Muscle of leg (tissue), 11 donors: ENCODE data around the gene HESX1. TPM values are rescaled to one million over a fixed set of nuclear protein-coding genes. Genes with fewer than 3 reads are reported as not detected.

Source experiments
- DNase-seq: peaks from one replicate; pipeline ENCODE4 v3.0.0; 2013
- H3K27ac ChIP-seq: one replicate; pipeline ENCODE4 v1.5.1; 2013; ENCODE audit warnings: mild to moderate bottlenecking, low read length, control low read depth
- H3K27me3 ChIP-seq: one replicate; pipeline ENCODE4 v1.6.1; 2013; ENCODE audit warnings: low read length; ENCODE audit not compliant: control insufficient read depth, insufficient read depth
- H3K36me3 ChIP-seq: one replicate; pipeline ENCODE4 v1.6.1; 2013; ENCODE audit warnings: low read length; ENCODE audit not compliant: control insufficient read depth, insufficient read depth
- H3K4me1 ChIP-seq: one replicate; pipeline ENCODE4 v1.6.1; 2013; ENCODE audit warnings: low read length; ENCODE audit not compliant: control insufficient read depth, insufficient read depth
- H3K4me3 ChIP-seq: one replicate; pipeline ENCODE4 v1.5.1; 2013; ENCODE audit warnings: low read length, control low read depth
- H3K9me3 ChIP-seq: replicated peaks from 2 replicates; pipeline ENCODE4 v1.6.1; 2013; ENCODE audit warnings: low read depth, low read length; ENCODE audit not compliant: control insufficient read depth
- WGBS: methylation state at CpG from one replicate; pipeline ENCODE4 v1.1.5; 2013; ENCODE audit warnings: missing lambda C conversion rate; ENCODE audit not compliant: insufficient coverage; 5-methylcytosine and 5-hydroxymethylcytosine counted together
- polyA plus RNA-seq, 8 donors: library from polyadenylated mRNA; unstranded; fragments of 120-200 nt; gene quantifications; one replicate each; pipeline versions ENCODE4 v1.2.1 to v1.2.3, GENCODE V29; 2013; ENCODE audit warnings: inconsistent platforms in 1 of 8, low replicate concordance in 1 of 8; ENCODE audit not compliant: insufficient read length in 8 of 8, insufficient read depth in 1 of 8
- total RNA-seq: library from RNA; stranded (reverse); fragments of 120-200 nt; gene quantifications from one replicate; pipeline ENCODE4 v1.2.4, GENCODE V29; 2013

The HESX1 gene
- total and polyA plus RNA-seq, 9 donors: 0.84 to 2.4 (median 1.4) TPM

- no peaks in the 10 kb centered on the region for H3K9me3 ChIP-seq
- no peak overlapping the region for H3K4me3 ChIP-seq
- H3K27ac ChIP-seq: peak overlapping the region; percentile 86
- H3K4me1 ChIP-seq: peaks cover 72% of the 10 kb centered on the region
- WGBS: 39% methylated on average over 7 of the region's 8 CpGs
- peaks cover 2% of the 10 kb centered on the region for H3K36me3 ChIP-seq
- H3K27me3 ChIP-seq: peaks cover 22% of the 10 kb centered on the region
- peak; percentile 94 for DNase-seq
Observed at GRCh38 chr3:57160076-57160764, 39.6 kb downstream of the HESX1 start.

GRCh38 chr3:57158813-57159738 lies 40.7 kb downstream of the HESX1 start:
- Histone ChIP-seq H3K4me1 (peaks cover 79% of the 10 kb centered on the region), H3K27ac (peak overlapping the region; percentile 86)
- 10% methylated on average over 2 of the region's 8 CpGs for WGBS

GRCh38 chr3:57158325-57158724 lies 41.5 kb downstream of the HESX1 start:
- H3K4me3 ChIP-seq: no peak overlapping the region
- no peak overlapping the region for H3K27ac ChIP-seq
- H3K4me1 ChIP-seq: peaks cover 77% of the 10 kb centered on the region
- H3K36me3 ChIP-seq: peaks cover 2% of the 10 kb centered on the region
- H3K9me3 ChIP-seq: no peaks in the 10 kb centered on the region
- no peak for DNase-seq
- WGBS: no CpG with 5 or more reads among the region's 3 CpGs
- peaks cover 15% of the 10 kb centered on the region for H3K27me3 ChIP-seq

More at GRCh38 chr3:57158813-57159738, 40.7 kb downstream of the HESX1 start:
- H3K4me3 ChIP-seq: no peak overlapping the region
- peaks cover 2% of the 10 kb centered on the region for H3K36me3 ChIP-seq
- DNase-seq: no peak
- H3K27me3 ChIP-seq: peaks cover 16% of the 10 kb centered on the region
- H3K9me3 ChIP-seq: no peaks in the 10 kb centered on the region

- DNase-seq: peak; percentile 63
- 0% methylated on average over 1 of the region's 10 CpGs for WGBS
- Histone ChIP-seq H3K4me3 (no peak overlapping the region), H3K9me3 (no peaks in the 10 kb centered on the region), H3K4me1 (peaks cover 72% of the 10 kb centered on the region), H3K27me3 (peaks cover 8% of the 10 kb centered on the region), H3K36me3 (no peaks in the 10 kb centered on the region), H3K27ac (peak overlapping the region; percentile 66)
Observed at GRCh38 chr3:57157545-57157944, 42.2 kb downstream of the HESX1 start.

- H3K4me1 ChIP-seq: peaks cover 69% of the 10 kb centered on the region
- peak overlapping the region; percentile 50 for H3K27ac ChIP-seq
- peaks cover 8% of the 10 kb centered on the region for H3K27me3 ChIP-seq
- H3K9me3 ChIP-seq: no peaks in the 10 kb centered on the region
- WGBS: 57% methylated on average over 2 of the region's 3 CpGs
- no peak overlapping the region for H3K4me3 ChIP-seq
- H3K36me3 ChIP-seq: peaks cover under 1% of the 10 kb centered on the region
- DNase-seq: no peak
Observed at GRCh38 chr3:57155310-57155643, 44.5 kb downstream of the HESX1 start.

- peak overlapping the region; percentile 65 for H3K27ac ChIP-seq
- DNase-seq: peak; percentile 52
- WGBS: 9% methylated on average over 9 of the region's 15 CpGs
Observed at GRCh38 chr3:57154470-57155309, 45.1 kb downstream of the HESX1 start.

GRCh38 chr3:57152151-57153143 lies 47.3 kb downstream of the HESX1 start:
- H3K4me3 ChIP-seq: peak overlapping the region; percentile 1
- peak overlapping the region; percentile 75 for H3K27ac ChIP-seq
- H3K36me3 ChIP-seq: peaks cover 7% of the 10 kb centered on the region
- peaks cover 65% of the 10 kb centered on the region for H3K4me1 ChIP-seq
- H3K9me3 ChIP-seq: no peaks in the 10 kb centered on the region
- WGBS: 8% methylated on average over 9 of the region's 19 CpGs
- H3K27me3 ChIP-seq: peaks cover 8% of the 10 kb centered on the region
- peak; percentile 79 for DNase-seq

More at GRCh38 chr3:57154470-57155309, 45.1 kb downstream of the HESX1 start:
- Histone ChIP-seq H3K4me1 (peaks cover 69% of the 10 kb centered on the region), H3K4me3 (no peak overlapping the region), H3K9me3 (no peaks in the 10 kb centered on the region), H3K27me3 (peaks cover 8% of the 10 kb centered on the region), H3K36me3 (peaks cover 5% of the 10 kb centered on the region)

- Histone ChIP-seq H3K27ac (peak overlapping the region; percentile 75), H3K4me1 (peaks cover 58% of the 10 kb centered on the region), H3K36me3 (peaks cover 11% of the 10 kb centered on the region), H3K4me3 (peak overlapping the region; percentile 1), H3K9me3 (no peaks in the 10 kb centered on the region), H3K27me3 (peaks cover 5% of the 10 kb centered on the region)
- WGBS: 16% methylated on average over 3 of the region's 3 CpGs
- no peak for DNase-seq
Observed at GRCh38 chr3:57151749-57152148, 48.0 kb downstream of the HESX1 start.

- peak overlapping the region; percentile 75 for H3K27ac ChIP-seq
- peaks cover 2% of the 10 kb centered on the region for H3K27me3 ChIP-seq
- H3K4me1 ChIP-seq: peaks cover 51% of the 10 kb centered on the region
- H3K9me3 ChIP-seq: no peaks in the 10 kb centered on the region
- WGBS: no CpG with 5 or more reads among the region's 2 CpGs
- H3K36me3 ChIP-seq: peaks cover 11% of the 10 kb centered on the region
- peak; percentile 94 for DNase-seq
- H3K4me3 ChIP-seq: no peak overlapping the region
Observed at GRCh38 chr3:57151021-57151449, 48.7 kb downstream of the HESX1 start.
